NB4 (cell line): ENCODE data around the gene CDHR1.

Experiments used
- CTCF ChIP-seq: IDR thresholded peaks from one replicate; pipeline ENCODE4 v1.5.1; 2012; ENCODE audit warnings: low read depth, low read length
- MYC ChIP-seq: IDR thresholded peaks from 2 replicates; pipeline ENCODE4 v1.6.1; 2011; ENCODE audit warnings: low read depth, low read length

GRCh38 chr10:84197643-84198042 is 3.3 kb downstream of the CDHR1 start:
- TF ChIP-seq CTCF, result no peak
- no peak for TF ChIP-seq MYC
